HG03039 (cell line): ENCODE measurements around the gene CDK18.

Experiments used
- ATAC-seq: cut with Tn5 transposase; IDR thresholded peaks from one replicate; pipeline ENCODE4 v1.9.1; 2021; ENCODE audit warnings: mild to moderate bottlenecking, moderate library complexity; ENCODE audit not compliant: unreplicated experiment

Gene CDK18

DNA sequence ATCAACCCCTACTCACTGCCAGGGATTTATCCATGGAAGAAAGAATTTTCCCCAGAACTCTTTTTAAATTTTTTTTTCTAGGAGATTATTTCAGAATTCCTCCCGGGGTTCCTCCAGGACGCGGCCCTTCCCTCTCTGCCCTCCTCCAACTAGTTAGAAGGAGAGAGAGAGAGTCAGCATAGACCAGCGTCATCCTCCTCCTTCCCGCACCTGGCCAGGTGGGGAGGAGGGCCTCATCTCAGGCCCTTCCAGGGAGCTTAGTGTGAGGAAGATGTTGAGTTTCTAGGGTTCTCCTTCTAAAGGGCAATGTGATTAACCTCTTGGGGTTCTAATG lies 63.6 kb downstream of the CDK18 start:
- ATAC-seq = no peak

DNA sequence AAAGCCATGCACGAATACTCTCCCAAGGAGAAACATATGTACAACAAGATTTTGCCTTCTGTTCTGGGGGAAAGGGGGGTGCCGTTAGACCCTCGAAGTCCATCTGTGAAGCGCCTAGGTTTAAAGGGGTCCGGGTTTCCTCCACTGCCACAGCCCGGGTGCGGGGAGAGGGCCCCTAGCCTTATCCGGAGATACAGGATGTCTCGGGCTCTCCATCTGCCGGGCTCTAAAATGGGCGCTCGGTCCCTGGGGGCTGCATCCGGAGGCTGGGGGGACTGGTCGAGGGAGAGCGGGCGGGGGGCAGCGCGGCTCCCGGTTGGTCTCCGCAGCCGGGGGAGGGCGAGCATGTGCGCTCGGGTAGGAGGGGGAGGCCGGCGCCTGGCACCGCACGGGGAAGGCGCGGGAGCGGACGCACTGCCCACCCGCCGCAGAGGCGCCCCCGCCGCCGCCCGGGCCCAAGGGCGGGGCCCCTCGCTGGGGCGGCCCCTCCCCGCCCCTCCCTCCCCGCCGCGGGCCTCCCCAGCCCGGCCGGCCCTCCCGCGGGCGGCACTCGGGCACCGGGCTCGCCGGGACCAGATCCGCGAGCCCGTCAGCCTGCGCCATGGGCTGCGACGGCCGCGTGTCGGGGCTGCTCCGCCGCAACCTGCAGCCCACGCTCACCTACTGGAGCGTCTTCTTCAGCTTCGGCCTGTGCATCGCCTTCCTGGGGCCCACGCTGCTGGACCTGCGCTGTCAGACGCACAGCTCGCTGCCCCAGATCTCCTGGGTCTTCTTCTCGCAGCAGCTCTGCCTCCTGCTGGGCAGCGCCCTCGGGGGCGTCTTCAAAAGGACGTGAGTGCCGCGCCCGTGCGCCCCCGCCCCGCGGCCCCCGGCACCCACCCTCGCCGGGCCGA lies 64.2 kb downstream of the CDK18 start:
- no peak for ATAC-seq

DNA sequence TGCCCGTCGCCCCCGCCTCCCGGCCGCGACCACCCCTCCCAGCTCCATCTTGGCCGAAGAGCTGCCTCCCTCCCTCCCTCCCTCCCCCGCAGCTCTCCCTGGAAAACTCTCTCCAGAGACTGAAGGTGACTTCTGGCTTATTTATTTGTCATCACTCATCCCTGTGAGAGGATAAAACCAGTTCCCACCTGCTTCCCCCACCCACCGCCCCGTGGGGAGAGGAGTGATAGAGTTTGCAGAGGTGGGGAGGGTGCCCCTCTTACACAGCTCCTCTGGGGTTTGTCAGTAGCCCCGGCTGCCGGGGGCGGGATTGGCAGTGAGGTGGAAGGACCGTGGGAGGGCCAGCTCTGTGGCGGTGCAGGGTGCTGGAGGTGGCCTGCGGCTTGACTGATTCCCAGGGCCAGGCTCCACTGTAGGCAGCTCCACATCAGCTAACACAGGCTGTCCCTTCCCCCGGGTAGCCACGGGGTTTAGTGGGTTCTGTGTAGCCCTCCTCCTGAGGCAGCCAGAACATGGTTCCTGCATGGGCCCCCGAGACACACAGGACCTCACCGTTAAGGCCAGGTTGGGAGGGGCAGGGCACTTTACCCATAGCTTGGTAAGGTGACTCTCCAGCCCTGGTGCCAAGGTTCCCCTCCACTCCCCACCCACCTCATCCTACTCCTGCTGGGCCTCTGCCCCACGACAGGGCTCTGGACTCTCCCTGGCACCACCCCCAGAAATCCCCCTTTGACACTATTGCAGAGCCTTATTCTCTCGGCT lies 65.1 kb downstream of the CDK18 start:
- ATAC-seq = no peak

DNA sequence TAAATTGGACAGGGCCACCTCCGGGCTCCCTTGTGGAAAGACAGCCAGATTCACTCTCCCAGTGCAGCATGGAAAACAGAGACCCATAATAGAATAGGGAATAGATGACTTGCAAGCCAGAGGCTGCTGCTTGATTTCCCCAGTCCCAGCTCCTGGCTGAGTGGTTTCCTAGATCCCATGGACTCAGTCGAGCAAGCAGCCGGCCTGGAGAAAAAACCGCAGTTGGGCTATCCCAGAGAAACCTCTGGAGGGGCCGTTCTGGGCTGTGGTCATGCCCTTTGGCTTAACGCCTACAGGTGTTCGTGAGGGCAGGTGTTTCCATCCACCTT lies 65.7 kb downstream of the CDK18 start:
- ATAC-seq = no peak

DNA sequence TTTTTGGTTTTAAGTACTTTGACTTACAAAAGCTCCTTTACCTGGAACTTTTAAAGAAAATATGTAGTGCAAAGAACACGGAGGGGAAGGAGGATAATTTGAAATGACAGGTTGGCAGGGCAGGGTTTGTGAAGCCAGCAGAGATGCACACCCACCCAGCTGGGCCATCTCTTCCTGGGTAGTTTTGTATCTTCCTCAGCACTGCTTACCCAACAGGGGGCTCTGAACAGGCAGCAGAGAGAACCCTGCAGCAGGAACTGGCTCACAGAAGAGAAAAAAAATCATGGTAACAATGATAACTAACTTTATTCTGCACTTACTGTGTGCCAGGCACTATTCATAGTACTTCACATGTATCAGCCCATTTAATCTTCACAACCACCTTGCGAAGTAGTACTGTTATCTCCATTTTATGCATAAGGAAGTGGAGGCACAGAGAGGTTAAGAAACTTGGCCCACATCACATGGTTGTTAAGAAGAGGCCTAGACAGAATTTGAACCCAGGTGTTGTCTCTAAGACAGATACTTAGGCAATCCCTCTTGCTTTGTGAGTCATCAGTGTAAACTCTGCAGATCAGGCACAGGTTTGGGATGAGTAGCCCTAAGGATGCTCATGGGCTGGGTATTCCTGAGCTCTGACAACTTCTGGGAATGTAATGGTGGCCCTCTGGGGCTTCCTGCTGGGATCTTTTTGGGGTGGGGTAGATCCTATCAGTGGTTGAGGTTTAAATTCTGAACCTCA lies 66.5 kb downstream of the CDK18 start:
- no peak for ATAC-seq

DNA sequence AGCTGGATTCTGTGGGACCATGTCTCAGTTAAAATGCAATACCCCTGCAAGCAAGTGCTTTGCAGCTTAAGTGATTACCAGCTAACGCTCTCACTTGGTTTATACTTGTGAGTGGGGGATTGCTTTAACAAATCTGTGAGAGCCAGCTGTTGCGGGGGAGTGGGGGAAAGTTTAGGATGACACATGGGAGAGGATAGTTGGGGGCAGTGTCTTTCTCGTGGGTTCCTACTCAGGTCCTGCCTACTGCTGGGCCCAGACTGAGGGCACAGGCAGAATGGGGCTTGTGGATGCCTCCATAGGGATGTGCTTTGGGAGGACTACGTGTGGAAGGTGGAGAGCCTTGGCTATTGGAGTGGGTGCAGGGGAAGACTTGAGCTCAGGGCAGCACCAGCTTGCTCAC lies 67.3 kb downstream of the CDK18 start:
- no peak for ATAC-seq

DNA sequence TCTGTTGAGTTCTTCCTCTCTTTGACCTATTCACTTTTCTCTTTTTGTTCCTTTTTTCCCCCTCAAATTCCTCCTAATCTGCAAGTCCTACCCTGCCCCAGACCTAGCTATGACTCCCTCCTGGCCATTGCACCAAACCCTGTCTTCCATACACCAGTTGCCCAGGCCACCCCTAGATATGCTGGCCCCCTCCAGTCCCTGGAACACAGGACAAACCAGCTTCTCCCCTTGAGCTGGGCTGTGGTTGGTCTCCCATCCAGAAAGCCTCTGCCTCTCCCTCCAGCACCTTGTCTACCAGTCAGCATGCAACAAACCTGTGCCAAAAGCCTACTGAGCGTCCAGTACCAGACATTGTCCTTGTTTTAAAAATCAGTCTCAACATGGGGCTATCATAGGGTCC lies 68.0 kb downstream of the CDK18 start:
- no peak for ATAC-seq

DNA sequence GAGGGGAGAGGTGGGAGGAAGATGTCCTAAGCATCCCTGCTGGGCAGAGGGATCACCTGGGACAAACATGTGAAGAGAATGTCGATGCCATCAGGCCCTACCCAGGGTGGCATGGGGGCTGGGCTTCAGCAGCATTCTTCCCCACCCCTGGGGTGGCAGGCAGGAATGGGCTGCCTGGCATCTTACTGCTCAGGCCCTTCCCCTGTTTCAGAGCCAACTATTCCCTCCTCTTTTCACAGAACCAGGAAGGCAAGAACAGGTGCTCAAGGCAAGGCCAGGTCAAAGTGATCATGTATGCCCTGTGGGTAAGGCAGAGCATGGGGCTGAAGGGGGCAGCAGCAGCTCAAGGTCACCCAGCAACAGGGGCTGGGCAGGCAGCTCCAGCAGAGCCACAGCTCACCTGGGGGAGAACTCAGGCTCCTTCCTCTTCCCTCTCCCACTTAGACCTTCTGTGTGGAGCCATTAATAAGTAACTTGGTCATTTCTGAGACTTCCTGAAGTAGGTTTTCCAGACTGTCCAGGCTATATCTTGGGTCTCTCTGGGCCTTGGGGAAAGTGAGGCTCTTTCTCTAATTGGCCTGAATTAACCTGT lies 70.9 kb downstream of the CDK18 start:
- ATAC-seq = no peak

DNA sequence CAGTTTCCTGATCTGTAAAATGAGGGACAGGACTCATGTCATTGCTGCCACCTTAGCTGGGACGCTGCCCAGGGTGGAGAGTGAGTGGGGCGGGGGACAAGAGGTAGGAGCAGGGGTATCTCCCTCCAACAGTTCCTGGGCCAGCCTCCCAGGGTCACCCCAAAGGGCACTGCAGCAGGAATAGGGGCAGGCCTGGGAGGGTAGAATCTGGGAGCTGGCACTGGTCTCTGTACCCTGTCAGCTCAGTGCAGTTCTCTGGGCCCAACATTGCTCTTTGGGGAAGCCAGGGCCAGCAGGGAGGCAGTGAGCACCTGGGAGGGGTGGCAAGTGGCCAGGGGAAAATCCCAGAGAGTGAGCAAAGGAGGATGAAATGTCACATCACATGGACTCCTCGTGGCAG lies 71.5 kb downstream of the CDK18 start:
- ATAC-seq = no peak

DNA sequence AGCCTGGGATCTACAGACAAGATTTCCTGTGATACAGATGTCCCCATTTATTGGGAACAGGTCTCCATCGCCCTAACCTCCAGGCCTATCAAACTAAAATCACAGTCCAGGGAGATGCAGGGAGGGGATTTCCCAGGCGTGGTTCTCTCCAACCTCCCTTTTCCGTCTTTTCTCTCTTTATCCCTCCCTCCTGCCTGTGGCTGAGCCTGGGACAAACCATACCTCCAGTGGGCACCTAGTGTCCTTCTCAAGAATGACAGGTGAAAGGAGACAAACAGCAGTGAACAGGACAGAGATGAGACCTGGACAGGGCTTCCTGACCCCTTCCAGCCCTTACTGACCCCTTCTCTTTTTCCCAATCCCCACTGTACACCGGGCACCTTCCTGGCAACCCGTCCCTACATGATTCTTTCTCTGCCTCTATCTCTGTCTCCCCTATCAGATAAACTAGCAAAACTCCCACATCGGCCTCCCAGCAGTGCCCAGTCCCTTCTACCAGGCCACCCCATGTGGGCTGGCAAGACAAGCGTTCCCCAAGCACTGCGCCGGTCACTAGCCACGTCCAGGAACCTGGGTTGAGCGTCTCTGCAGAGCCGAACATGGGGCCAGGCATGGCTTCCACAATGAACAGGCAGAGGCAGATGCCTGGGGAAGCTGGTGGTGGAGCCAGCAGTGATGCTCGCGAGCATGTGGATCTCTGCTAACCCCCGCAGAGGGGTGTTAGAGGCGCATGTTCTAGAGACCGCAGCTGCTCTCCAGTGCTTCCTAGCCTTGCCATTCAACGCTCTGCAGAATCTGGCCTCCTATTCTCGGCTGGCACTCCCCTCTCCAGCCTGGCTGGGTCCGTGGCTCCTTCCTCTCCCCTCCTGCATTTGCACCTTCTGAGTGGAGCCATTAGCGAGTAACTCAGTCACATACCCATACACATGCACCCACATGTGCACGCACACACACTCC lies 72.6 kb downstream of the CDK18 start:
- ATAC-seq = no peak

DNA sequence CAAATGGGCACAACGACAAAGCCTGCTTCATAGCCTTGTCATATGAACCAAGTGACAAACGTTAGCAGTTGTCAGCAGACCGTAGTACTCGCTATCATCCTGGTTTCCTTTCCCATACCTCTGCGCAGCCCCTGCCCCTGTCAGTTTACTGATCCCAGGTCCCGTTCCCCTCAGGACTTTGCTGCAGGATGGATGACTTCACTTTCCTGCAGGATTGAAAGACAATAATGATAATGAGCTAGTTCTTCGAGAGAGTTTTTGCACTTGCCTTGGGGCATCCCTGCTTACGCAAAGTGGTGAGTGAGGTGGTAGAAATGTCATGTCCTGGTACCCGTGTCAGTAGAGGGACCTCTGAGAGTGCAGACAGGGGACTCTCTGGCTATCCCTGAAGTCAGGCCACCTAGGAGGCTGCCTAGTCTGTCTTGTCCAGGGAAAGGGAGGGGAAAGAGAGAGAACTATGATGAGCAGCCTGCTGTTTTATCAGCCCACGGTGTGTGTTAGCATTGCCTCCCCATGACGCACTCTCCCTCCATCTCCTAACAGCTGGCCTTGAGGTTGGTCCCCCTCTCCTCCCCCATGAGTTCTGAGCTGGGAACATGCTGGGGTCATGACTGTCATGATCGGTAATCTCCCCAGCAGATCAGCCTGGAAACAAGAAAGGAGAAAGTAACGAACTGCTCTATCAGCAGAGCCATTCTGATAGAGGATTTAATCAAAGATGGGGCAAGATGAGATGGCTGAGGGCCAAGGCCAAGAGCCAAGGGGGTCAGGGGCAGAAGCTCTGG lies 73.6 kb downstream of the CDK18 start:
- ATAC-seq = no peak

DNA sequence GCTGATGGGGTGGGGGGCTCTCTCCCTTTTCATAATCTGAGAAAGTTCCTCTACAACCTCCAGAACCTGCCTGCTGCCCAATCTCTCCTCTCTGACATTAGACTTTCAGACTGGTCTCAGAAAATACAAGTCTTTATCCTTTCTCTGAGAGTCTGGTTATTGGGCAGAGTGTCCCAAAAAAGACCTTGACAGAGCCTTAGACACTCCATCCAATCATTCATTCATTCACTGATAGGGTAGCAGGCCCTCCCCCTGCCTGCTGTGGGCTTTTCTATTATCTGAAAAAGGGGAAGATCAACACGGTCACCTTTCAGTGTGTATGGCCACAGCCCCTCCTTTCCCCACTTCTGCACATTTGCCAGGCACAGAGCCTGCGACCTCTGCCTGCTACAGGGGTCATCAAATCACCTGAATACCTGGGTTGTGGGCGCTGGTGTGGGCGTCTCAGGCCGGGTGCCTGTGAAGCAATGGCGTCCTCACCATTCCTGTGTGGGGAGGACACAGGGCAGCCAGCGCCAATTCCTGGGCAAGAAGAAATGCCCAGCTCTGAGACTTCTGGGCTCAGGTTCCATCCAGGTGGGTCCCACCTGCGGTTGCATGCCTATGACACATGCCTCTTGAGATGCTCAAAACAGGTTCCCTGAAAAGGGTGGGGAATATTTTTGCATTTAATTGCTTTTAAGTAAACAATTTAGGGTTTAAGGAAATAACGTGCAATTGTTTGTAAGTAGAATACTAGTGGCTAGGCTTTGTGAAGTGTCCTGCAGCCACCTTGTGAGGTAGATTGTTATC lies 74.5 kb downstream of the CDK18 start:
- ATAC-seq = no peak

DNA sequence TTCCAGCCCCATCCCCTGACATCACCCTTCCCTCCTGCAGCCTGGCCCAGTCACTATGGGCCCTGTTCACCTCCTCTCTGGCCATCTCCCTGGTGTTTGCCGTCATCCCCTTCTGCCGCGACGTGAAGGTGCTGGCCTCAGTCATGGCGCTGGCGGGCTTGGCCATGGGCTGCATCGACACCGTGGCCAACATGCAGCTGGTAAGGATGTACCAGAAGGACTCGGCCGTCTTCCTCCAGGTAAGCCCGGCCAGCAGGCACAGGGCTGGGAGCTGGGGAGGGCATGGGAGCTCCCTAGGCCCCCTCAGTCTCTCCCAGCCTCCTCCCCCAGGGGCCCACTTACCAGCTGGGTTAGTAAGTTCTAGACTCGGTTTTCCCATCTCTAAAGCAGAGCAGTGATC lies 75.2 kb downstream of the CDK18 start:
- no peak for ATAC-seq

DNA sequence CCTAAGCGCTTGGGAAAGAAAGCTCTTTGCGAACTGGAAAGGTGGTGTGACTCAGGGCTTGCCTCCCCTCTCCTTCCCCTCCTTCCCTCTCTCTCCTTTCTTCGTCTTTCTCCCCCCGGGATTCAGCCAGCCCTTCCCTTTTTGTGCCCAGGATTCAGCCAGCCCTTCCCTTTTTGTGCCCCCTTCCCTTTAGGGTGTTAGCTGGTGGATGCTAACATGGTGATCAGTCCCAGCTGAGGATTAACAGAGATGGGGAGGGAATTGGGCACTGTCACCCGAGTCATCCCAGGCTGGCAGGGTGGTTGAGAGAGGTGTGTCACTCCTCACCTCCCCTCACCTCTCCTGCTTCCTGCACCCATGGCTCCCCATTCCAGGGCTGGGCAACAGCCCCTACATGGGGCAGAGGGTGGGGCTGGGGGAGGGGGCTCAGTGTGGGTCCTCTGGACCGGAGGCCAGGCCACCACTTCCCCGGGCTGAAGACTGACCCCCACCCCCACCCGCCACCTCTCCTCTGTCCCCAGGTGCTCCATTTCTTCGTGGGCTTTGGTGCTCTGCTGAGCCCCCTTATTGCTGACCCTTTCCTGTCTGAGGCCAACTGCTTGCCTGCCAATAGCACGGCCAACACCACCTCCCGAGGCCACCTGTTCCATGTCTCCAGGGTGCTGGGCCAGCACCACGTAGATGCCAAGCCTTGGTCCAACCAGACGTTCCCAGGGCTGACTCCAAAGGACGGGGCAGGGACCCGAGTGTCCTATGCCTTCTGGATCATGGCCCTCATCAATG lies 75.9 kb downstream of the CDK18 start:
- ATAC-seq = no peak

DNA sequence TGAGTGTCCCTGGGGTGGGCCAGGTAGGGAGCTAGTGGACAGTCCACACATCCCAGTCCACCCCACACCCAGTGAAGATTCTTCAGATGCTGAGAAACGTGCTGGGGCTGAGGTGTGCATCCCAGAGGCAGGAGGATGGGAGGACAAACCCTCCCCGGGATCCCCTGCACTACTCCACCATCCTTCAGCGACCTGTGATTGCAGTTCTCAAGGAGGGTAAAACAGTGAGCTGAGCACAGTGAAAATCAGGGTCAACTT lies 76.4 kb downstream of the CDK18 start:
- no peak for ATAC-seq

DNA sequence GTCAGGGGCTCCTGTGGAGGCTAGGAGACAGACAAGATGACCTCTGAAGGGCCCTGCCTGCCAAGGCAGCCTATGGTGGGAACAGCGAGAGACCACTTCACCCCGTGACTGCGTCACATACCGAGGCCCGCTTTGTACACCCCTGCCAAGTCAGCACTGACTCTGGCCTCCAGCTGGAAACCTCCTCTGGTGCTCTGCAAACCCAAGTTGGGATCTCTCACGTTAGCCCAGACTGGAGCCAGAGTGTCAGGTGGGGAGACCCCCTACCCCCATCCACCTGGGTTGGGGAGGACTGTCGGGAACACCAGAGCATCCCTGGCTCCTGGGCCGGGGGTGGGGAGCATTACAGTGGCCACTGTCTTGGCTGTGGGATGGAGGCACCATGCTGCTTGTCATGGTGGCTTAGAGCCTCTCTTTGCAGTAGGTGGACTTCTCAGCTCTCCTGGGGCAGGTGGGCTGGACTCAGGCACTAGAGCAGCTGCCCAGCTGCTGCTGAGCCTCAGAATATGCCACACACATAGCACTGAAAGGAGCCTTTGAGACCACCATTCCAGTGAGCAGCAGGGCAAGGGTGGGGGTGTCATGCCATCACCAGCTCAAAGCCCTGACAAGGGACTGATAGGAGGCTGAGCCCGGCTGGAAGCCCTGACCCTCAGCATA lies 77.0 kb downstream of the CDK18 start:
- ATAC-seq = no peak

DNA sequence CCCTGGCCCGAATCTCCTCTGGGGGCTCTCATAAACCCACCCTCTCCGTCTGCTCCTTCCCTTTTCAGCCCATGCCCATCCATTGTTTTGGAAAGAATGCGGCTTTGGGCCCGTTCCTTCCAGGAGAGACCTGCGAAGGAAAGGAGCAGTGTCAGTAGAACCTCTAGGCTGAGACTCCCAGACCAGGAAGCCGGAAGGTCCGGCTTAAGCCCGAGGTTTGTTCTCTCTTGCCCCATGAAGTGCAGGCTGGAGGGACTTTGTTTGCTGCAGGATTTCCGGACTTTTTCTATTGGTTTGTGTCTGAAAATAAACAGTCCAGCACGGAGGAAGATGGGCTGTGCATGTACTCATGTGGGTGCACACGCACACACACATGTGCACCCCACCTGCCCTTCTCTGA lies 77.6 kb downstream of the CDK18 start:
- ATAC-seq = no peak
